Right lobe of liver (tissue), 6 donors: ENCODE data around the gene PCDHB11. TPM values are rescaled to one million over a fixed set of nuclear protein-coding genes. Genes with fewer than 3 reads are reported as not detected.
"Not testable (repeated sequence)": the region's sequence is repeated elsewhere in the genome, so short reads cannot be mapped to it uniquely, and the experiment has no call there.

ENCODE experiments used
- ATAC-seq, 4 donors: fragments of 200-7000 bp; cut with Tn5 transposase; one replicate each; pipeline ENCODE4 v1.9.1; 2020; ENCODE audit warnings: mild to moderate bottlenecking in 4 of 4, moderate library complexity in 4 of 4
- DNase-seq, 3 donors: peaks; one replicate each; pipeline ENCODE4 v3.0.0-alpha.2; 2020
- H3K27ac ChIP-seq, 3 donors: fragments of 200-600 bp; one replicate each; pipeline ENCODE4 v1.8.0; 2022
- H3K27me3 ChIP-seq, 2 donors: fragments of 200-600 bp; one replicate each; pipeline ENCODE4 v1.8.0; 2022
- H3K36me3 ChIP-seq, 4 donors: fragments of 200-600 bp; sonication (generic) in 1 of 4; one replicate each; pipeline versions ENCODE4 v1.5.1 to v1.8.0; 2017 to 2022; ENCODE audit warnings: control low read depth in 1 of 4
- H3K4me1 ChIP-seq, 4 donors: fragments of 200-600 bp; sonication (generic) in 1 of 4; one replicate each; pipeline versions ENCODE4 v1.5.1 to v1.8.0; 2017 to 2022; ENCODE audit warnings: control low read depth in 1 of 4
- H3K4me3 ChIP-seq, 3 donors: fragments of 200-600 bp; one replicate each; pipeline ENCODE4 v1.8.0; 2022
- H3K9me3 ChIP-seq, 4 donors: fragments of 200-600 bp; sonication (generic) in 1 of 4; one replicate each; pipeline versions ENCODE4 v1.5.1 to v1.8.0; 2017 to 2022; ENCODE audit warnings: control low read depth in 1 of 4
- POLR2A ChIP-seq: fragments of 450-650 bp; IDR thresholded peaks from one replicate; pipeline ENCODE4 v1.6.1; 2017; ENCODE audit warnings: antibody characterized with exemption, mild to moderate bottlenecking
- WGBS: methylation state at CpG from one replicate; pipeline ENCODE4 v1.1.6; 2018; ENCODE audit warnings: low coverage, low lambda C conversion rate; ENCODE audit not compliant: insufficient coverage; ENCODE audit errors: missing lambda C conversion rate; 5-methylcytosine and 5-hydroxymethylcytosine counted together
- intact Hi-C, 2 donors: fragments of 100-400 bp; cut with DNase I; formaldehyde crosslinking; loops; one replicate each; pipeline versions ENCODE4 v1.11.2 to v1.14.1; 2022
- total RNA-seq, 6 experiments: library from RNA; depleted of rRNA in 2 of 6; stranded (reverse); fragments of >200 nt in 2 of 6; fragmentation: NEBNext Ultra II Directional in 3 of 6; extraction: Animal tissue kit (Norgen Biotek cat#: 25700) in 3 of 6; gene quantifications; one replicate each; pipeline versions ENCODE4 v1.1.0 to v1.2.4, GENCODE V29; 2016 to 2023
- TF ChIP-seq, protein P1 (sequence below), 4 donors: fragments of 200-600 bp in 3 of 4; fragments of 450-650 bp in 1 of 4; IDR thresholded peaks; one replicate each; pipeline versions ENCODE4 v1.5.1 to v1.8.0; 2016 to 2022; ENCODE audit warnings: antibody characterized with exemption in 4 of 4, mild to moderate bottlenecking in 2 of 4
- donor health status: DM: no; HTN: yes; CAD: no.
- donor health status: DM: no; HTN: no; CAD: no.
- donor health status: DM: no; HTN: no; CAD: no.
- donor health status: DM: no; HTN: yes; CAD: no.
- donor health status: DM: no; HTN: yes; CAD: no.

The PCDHB11 gene
- total RNA-seq, 6 experiments from 2014 or later: 0.06 to 0.44 (median 0.19) TPM; not detected in 1

- no peak for ATAC-seq
- TF ChIP-seq, protein P1, sequence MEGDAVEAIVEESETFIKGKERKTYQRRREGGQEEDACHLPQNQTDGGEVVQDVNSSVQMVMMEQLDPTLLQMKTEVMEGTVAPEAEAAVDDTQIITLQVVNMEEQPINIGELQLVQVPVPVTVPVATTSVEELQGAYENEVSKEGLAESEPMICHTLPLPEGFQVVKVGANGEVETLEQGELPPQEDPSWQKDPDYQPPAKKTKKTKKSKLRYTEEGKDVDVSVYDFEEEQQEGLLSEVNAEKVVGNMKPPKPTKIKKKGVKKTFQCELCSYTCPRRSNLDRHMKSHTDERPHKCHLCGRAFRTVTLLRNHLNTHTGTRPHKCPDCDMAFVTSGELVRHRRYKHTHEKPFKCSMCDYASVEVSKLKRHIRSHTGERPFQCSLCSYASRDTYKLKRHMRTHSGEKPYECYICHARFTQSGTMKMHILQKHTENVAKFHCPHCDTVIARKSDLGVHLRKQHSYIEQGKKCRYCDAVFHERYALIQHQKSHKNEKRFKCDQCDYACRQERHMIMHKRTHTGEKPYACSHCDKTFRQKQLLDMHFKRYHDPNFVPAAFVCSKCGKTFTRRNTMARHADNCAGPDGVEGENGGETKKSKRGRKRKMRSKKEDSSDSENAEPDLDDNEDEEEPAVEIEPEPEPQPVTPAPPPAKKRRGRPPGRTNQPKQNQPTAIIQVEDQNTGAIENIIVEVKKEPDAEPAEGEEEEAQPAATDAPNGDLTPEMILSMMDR (IDR thresholded peaks at IDR 0.05): no peak
- no peak for TF ChIP-seq POLR2A
- H3K4me3 ChIP-seq: no peak overlapping the region
- H3K9me3 ChIP-seq: no peaks in the 10 kb centered on the region
- no peaks in the 10 kb centered on the region for H3K4me1 ChIP-seq
- H3K27ac ChIP-seq: no peak overlapping the region
- DNase-seq: no peak
- peaks cover 0 to 10% of the 10 kb centered on the region in 2 donors for H3K27me3 ChIP-seq
- WGBS: 38% methylated on average over 1 of the region's 1 CpG
- intact Hi-C loops: no loop called here
- no peaks in the 10 kb centered on the region for H3K36me3 ChIP-seq
Observed at GRCh38 chr5:141175933-141176332, 23.5 kb upstream of the PCDHB11 start.

DNA sequence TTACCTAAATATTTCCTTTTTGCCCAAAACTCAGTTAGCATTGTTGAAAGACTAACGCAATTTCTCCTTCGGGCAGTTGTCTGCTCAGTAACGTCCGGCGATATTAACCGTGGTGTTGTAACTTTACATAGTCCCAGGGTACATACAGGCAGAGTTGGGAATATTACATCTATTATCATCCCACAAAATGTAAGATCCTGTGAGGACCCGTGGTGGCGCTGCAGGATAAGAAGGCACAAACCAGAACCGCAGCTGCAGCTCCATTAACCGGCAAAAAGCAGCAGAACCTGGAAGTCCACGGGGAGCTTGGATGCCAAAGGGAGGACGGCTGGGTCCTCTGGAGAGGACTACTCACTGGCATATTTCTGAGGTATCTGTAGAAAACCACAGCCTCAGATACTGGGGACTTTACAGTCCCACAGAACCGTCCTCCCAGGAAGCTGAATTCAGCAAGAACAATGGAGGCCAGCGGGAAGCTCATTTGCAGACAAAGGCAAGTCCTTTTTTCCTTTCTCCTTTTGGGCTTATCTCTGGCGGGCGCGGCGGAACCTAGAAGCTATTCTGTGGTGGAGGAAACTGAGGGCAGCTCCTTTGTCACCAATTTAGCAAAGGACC is 21.7 kb upstream of the PCDHB11 start, which contains the start of gene PCDHB8:
Gene PCDHB8 (plus strand): TSS at position 214 of the 615 bp plus-strand sequence. CDS start 245 bp downstream, at position 459.
- intact Hi-C loops, H3K27ac ChIP-seq, H3K4me1 ChIP-seq, H3K36me3 ChIP-seq, H3K4me3 ChIP-seq, H3K9me3 ChIP-seq, DNase-seq, H3K27me3 ChIP-seq: not testable (repeated sequence)
- 32% methylated on average over 14 of the region's 18 CpGs for WGBS
- ATAC-seq: peak in 1 of 4 donors; percentile 51

DNA sequence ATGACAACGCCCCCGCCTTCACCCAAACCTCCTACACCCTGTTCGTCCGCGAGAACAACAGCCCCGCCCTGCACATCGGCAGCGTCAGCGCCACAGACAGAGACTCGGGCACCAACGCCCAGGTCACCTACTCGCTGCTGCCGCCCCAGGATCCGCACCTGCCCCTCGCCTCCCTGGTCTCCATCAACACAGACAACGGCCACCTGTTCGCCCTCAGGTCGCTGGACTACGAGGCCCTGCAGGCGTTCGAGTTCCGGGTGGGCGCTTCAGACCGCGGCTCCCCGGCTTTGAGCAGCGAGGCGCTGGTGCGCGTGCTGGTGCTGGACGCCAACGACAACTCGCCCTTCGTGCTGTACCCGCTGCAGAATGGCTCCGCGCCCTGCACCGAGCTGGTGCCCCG is 20.1 kb upstream of the PCDHB11 start:
- H3K4me1 ChIP-seq, H3K4me3 ChIP-seq, H3K9me3 ChIP-seq, H3K27me3 ChIP-seq, DNase-seq, intact Hi-C loops, H3K36me3 ChIP-seq, H3K27ac ChIP-seq, ATAC-seq: not testable (repeated sequence)
- WGBS: 30% methylated on average over 16 of the region's 39 CpGs

- ATAC-seq, H3K27ac ChIP-seq, H3K4me3 ChIP-seq, H3K9me3 ChIP-seq, DNase-seq, H3K36me3 ChIP-seq, intact Hi-C loops, H3K4me1 ChIP-seq, H3K27me3 ChIP-seq: not testable (repeated sequence)
- 20% methylated on average over 1 of the region's 32 CpGs for WGBS
Observed at GRCh38 chr5:141179876-141180275, 19.6 kb upstream of the PCDHB11 start.

GRCh38 chr5:141180313-141180712 is 19.1 kb upstream of the PCDHB11 start:
- H3K27ac ChIP-seq: no peak overlapping the region
- no peaks in the 10 kb centered on the region for H3K9me3 ChIP-seq
- intact Hi-C loops: no loop called here
- H3K27me3 ChIP-seq: peaks cover 0 to 6% of the 10 kb centered on the region in 2 donors
- DNase-seq (no peak), ATAC-seq (no peak)
- TF ChIP-seq POLR2A: no peak
- TF ChIP-seq, protein P1 (IDR thresholded peaks at IDR 0.05): no peak
- no CpG with 5 or more reads among the region's 1 CpG for WGBS
- no peaks in the 10 kb centered on the region for H3K4me1 ChIP-seq
- H3K4me3 ChIP-seq: no peak overlapping the region
- no peaks in the 10 kb centered on the region for H3K36me3 ChIP-seq

GRCh38 chr5:141182248-141182647 is 17.2 kb upstream of the PCDHB11 start, which contains the start of gene PCDHB16:
PCDHB16 (plus strand) TSS chr5:141182387; CDS start chr5:141182560, 173 bp downstream.
- DNase-seq (no peak), ATAC-seq (peak in 1 of 4 donors; percentile 51)
- H3K4me1 ChIP-seq: no peaks in the 10 kb centered on the region
- no peak within 1 kb of the TSS for H3K4me3 ChIP-seq
- no peak within 1 kb of the TSS for H3K27ac ChIP-seq
- WGBS: 11% methylated on average over 12 of the region's 13 CpGs
- no peak for TF ChIP-seq POLR2A
- TF ChIP-seq, protein P1 (IDR thresholded peaks at IDR 0.05): peak in 3 of 4 donors; percentile 5 to 26 (median 15)
- no peaks in the 10 kb centered on the region for H3K9me3 ChIP-seq
- peaks cover 0 to 3% of the 10 kb centered on the region in 2 donors for H3K27me3 ChIP-seq
- H3K36me3 ChIP-seq: no peaks in the 10 kb centered on the region
- intact Hi-C loops: no loop called here

GRCh38 chr5:141184117-141184855 is 15.1 kb upstream of the PCDHB11 start:
- WGBS: 23% methylated on average over 12 of the region's 69 CpGs
- intact Hi-C loops, H3K4me3 ChIP-seq, H3K9me3 ChIP-seq, H3K27ac ChIP-seq, ATAC-seq, DNase-seq, H3K36me3 ChIP-seq, H3K27me3 ChIP-seq, H3K4me1 ChIP-seq: not testable (repeated sequence)
